ENCODE measurements around the gene CYP3A4. TPM values are rescaled to one million over a fixed set of nuclear protein-coding genes. Genes with fewer than 3 reads are reported as not detected.
"Not testable (repeated sequence)": the region's sequence is repeated elsewhere in the genome, so short reads cannot be mapped to it uniquely, and the experiment has no call there.

Gene CYP3A4
- polyA plus RNA-seq, 4 donors: 10.4 to 310 (median 97.5) TPM

- 83 to 87% (median 85%) methylated on average over 2 of the region's 2 CpGs for WGBS, 3 donors
These were observed 15.0 kb upstream of the CYP3A4 start for GRCh38 chr7:99798972-99799371.

GRCh38 chr7:99795864-99796263, 11.9 kb upstream of the CYP3A4 start:
- 51 to 97% (median 62%) methylated on average over 2 of the region's 2 CpGs for WGBS, 3 donors
- Histone ChIP-seq H3K27ac (ENCODE audit: low read depth in 1 of 3, low read length in 2 of 3) (peak overlapping the region in 1 of 3 donors; percentile 81), H3K4me1 (ENCODE audit: control insufficient read depth in 3 of 3, insufficient read depth in 2 of 3, low read depth in 1 of 3, low read length in 2 of 3) (peaks cover 3 to 32% (median 5%) of the 10 kb centered on the region in 3 donors)
- not testable (repeated sequence) for DNase-seq; H3K36me3 ChIP-seq (ENCODE audit: control insufficient read depth in 3 of 3, insufficient read depth in 2 of 3, low read depth in 1 of 3, low read length in 3 of 3); FAIRE-seq; H3K9me3 ChIP-seq (ENCODE audit: control insufficient read depth in 2 of 2, insufficient read depth in 1 of 2, low read depth in 1 of 2, low read length in 1 of 2); H3K27me3 ChIP-seq (ENCODE audit: control insufficient read depth in 3 of 3, insufficient read depth in 3 of 3, low read length in 3 of 3); H3K4me3 ChIP-seq (ENCODE audit: low read depth in 1 of 3, low read length in 3 of 3)

More at GRCh38 chr7:99798972-99799371, 15.0 kb upstream of the CYP3A4 start:
- FAIRE-seq (no peak), DNase-seq (no peak)
- no peaks in the 10 kb centered on the region for H3K36me3 ChIP-seq (ENCODE audit: control insufficient read depth in 3 of 3, insufficient read depth in 2 of 3, low read depth in 1 of 3, low read length in 3 of 3)
- H3K9me3 ChIP-seq (ENCODE audit: control insufficient read depth in 2 of 2, insufficient read depth in 1 of 2, low read depth in 1 of 2, low read length in 1 of 2): peaks cover 0 to 7% of the 10 kb centered on the region in 2 donors
- H3K4me1 ChIP-seq (ENCODE audit: control insufficient read depth in 3 of 3, insufficient read depth in 2 of 3, low read depth in 1 of 3, low read length in 2 of 3): peaks cover 0 to 12% (median 0%) of the 10 kb centered on the region in 3 donors
- no peak overlapping the region for H3K27ac ChIP-seq (ENCODE audit: low read depth in 1 of 3, low read length in 2 of 3)
- H3K4me3 ChIP-seq (ENCODE audit: low read depth in 1 of 3, low read length in 3 of 3): no peak overlapping the region
- H3K27me3 ChIP-seq (ENCODE audit: control insufficient read depth in 3 of 3, insufficient read depth in 3 of 3, low read length in 3 of 3): no peaks in the 10 kb centered on the region

- FAIRE-seq: no peak
- no peaks in the 10 kb centered on the region for H3K27me3 ChIP-seq (ENCODE audit: control insufficient read depth in 3 of 3, insufficient read depth in 3 of 3, low read length in 3 of 3)
- H3K27ac ChIP-seq (ENCODE audit: low read depth in 1 of 3, low read length in 2 of 3): peak overlapping the region; percentile 50 to 81 (median 75)
- 27 to 60% (median 33%) methylated on average over 12 of the region's 12 CpGs for WGBS, 3 donors
- H3K36me3 ChIP-seq (ENCODE audit: control insufficient read depth in 3 of 3, insufficient read depth in 2 of 3, low read depth in 1 of 3, low read length in 3 of 3): no peaks in the 10 kb centered on the region
- DNase-seq: peak; percentile 65 to 74
- H3K4me3 ChIP-seq (ENCODE audit: low read depth in 1 of 3, low read length in 3 of 3): no peak overlapping the region
- H3K9me3 ChIP-seq (ENCODE audit: control insufficient read depth in 2 of 2, insufficient read depth in 1 of 2, low read depth in 1 of 2, low read length in 1 of 2): no peaks in the 10 kb centered on the region
- peaks cover 5 to 33% (median 9%) of the 10 kb centered on the region in 3 donors for H3K4me1 ChIP-seq (ENCODE audit: control insufficient read depth in 3 of 3, insufficient read depth in 2 of 3, low read depth in 1 of 3, low read length in 2 of 3)
These were observed 10.9 kb upstream of the CYP3A4 start for GRCh38 chr7:99794585-99795502.

- 80 to 90% (median 83%) methylated on average over 5 of the region's 5 CpGs for WGBS, 3 donors
- DNase-seq (no peak), FAIRE-seq (no peak)
- Histone ChIP-seq H3K27ac (ENCODE audit: low read depth in 1 of 3, low read length in 2 of 3) (peak overlapping the region in 2 of 3 donors; percentile 56 to 65), H3K4me3 (ENCODE audit: low read depth in 1 of 3, low read length in 3 of 3) (no peak overlapping the region), H3K9me3 (ENCODE audit: control insufficient read depth in 2 of 2, insufficient read depth in 1 of 2, low read depth in 1 of 2, low read length in 1 of 2) (no peaks in the 10 kb centered on the region), H3K27me3 (ENCODE audit: control insufficient read depth in 3 of 3, insufficient read depth in 3 of 3, low read length in 3 of 3) (no peaks in the 10 kb centered on the region), H3K36me3 (ENCODE audit: control insufficient read depth in 3 of 3, insufficient read depth in 2 of 3, low read depth in 1 of 3, low read length in 3 of 3) (no peaks in the 10 kb centered on the region), H3K4me1 (ENCODE audit: control insufficient read depth in 3 of 3, insufficient read depth in 2 of 3, low read depth in 1 of 3, low read length in 2 of 3) (peaks cover 5 to 40% (median 11%) of the 10 kb centered on the region in 3 donors)
These were observed 9.5 kb upstream of the CYP3A4 start for GRCh38 chr7:99793443-99793842.

- DNase-seq (peak; percentile 53 to 88), FAIRE-seq (no peak)
- Histone ChIP-seq H3K4me1 (ENCODE audit: control insufficient read depth in 3 of 3, insufficient read depth in 2 of 3, low read depth in 1 of 3, low read length in 2 of 3) (peaks cover 5 to 42% (median 11%) of the 10 kb centered on the region in 3 donors), H3K36me3 (ENCODE audit: control insufficient read depth in 3 of 3, insufficient read depth in 2 of 3, low read depth in 1 of 3, low read length in 3 of 3) (no peaks in the 10 kb centered on the region), H3K27ac (ENCODE audit: low read depth in 1 of 3, low read length in 2 of 3) (peak overlapping the region; percentile 51 to 65 (median 56)), H3K4me3 (ENCODE audit: low read depth in 1 of 3, low read length in 3 of 3) (no peak overlapping the region), H3K27me3 (ENCODE audit: control insufficient read depth in 3 of 3, insufficient read depth in 3 of 3, low read length in 3 of 3) (no peaks in the 10 kb centered on the region), H3K9me3 (ENCODE audit: control insufficient read depth in 2 of 2, insufficient read depth in 1 of 2, low read depth in 1 of 2, low read length in 1 of 2) (no peaks in the 10 kb centered on the region)
- WGBS, 3 donors: 8 to 57% (median 36%) methylated on average over 4 of the region's 4 CpGs
These were observed 9.0 kb upstream of the CYP3A4 start for GRCh38 chr7:99792967-99793366.

GRCh38 chr7:99791667-99792369, 7.8 kb upstream of the CYP3A4 start:
- Histone ChIP-seq H3K27ac (ENCODE audit: low read depth in 1 of 3, low read length in 2 of 3) (peak overlapping the region; percentile 3 to 65 (median 58)), H3K9me3 (ENCODE audit: control insufficient read depth in 2 of 2, insufficient read depth in 1 of 2, low read depth in 1 of 2, low read length in 1 of 2) (no peaks in the 10 kb centered on the region), H3K36me3 (ENCODE audit: control insufficient read depth in 3 of 3, insufficient read depth in 2 of 3, low read depth in 1 of 3, low read length in 3 of 3) (no peaks in the 10 kb centered on the region), H3K27me3 (ENCODE audit: control insufficient read depth in 3 of 3, insufficient read depth in 3 of 3, low read length in 3 of 3) (no peaks in the 10 kb centered on the region), H3K4me3 (ENCODE audit: low read depth in 1 of 3, low read length in 3 of 3) (no peak overlapping the region), H3K4me1 (ENCODE audit: control insufficient read depth in 3 of 3, insufficient read depth in 2 of 3, low read depth in 1 of 3, low read length in 2 of 3) (peaks cover 7 to 51% (median 11%) of the 10 kb centered on the region in 3 donors)
- peak; percentile 75 to 88 for DNase-seq
- 12 to 51% (median 36%) methylated on average over 5 of the region's 5 CpGs for WGBS, 3 donors
- no peak for FAIRE-seq

- Histone ChIP-seq H3K9me3 (ENCODE audit: control insufficient read depth in 2 of 2, insufficient read depth in 1 of 2, low read depth in 1 of 2, low read length in 1 of 2) (no peaks in the 10 kb centered on the region), H3K27ac (ENCODE audit: low read depth in 1 of 3, low read length in 2 of 3) (no peak overlapping the region), H3K36me3 (ENCODE audit: control insufficient read depth in 3 of 3, insufficient read depth in 2 of 3, low read depth in 1 of 3, low read length in 3 of 3) (no peaks in the 10 kb centered on the region), H3K4me3 (ENCODE audit: low read depth in 1 of 3, low read length in 3 of 3) (no peak overlapping the region), H3K27me3 (ENCODE audit: control insufficient read depth in 3 of 3, insufficient read depth in 3 of 3, low read length in 3 of 3) (peaks cover 0 to 2% (median 0%) of the 10 kb centered on the region in 3 donors), H3K4me1 (ENCODE audit: control insufficient read depth in 3 of 3, insufficient read depth in 2 of 3, low read depth in 1 of 3, low read length in 2 of 3) (peaks cover 10 to 59% (median 15%) of the 10 kb centered on the region in 3 donors)
- DNase-seq (no peak), FAIRE-seq (no peak)
- 62 to 76% (median 68%) methylated on average over 1 of the region's 1 CpG for WGBS, 3 donors
These were observed 7.0 kb upstream of the CYP3A4 start for GRCh38 chr7:99791021-99791420.

- no peaks in the 10 kb centered on the region for H3K9me3 ChIP-seq (ENCODE audit: control insufficient read depth in 2 of 2, insufficient read depth in 1 of 2, low read depth in 1 of 2, low read length in 1 of 2)
- no peak overlapping the region for H3K4me3 ChIP-seq (ENCODE audit: low read depth in 1 of 3, low read length in 3 of 3)
- no peaks in the 10 kb centered on the region for H3K36me3 ChIP-seq (ENCODE audit: control insufficient read depth in 3 of 3, insufficient read depth in 2 of 3, low read depth in 1 of 3, low read length in 3 of 3)
- H3K27ac ChIP-seq (ENCODE audit: low read depth in 1 of 3, low read length in 2 of 3): no peak overlapping the region
- H3K4me1 ChIP-seq (ENCODE audit: control insufficient read depth in 3 of 3, insufficient read depth in 2 of 3, low read depth in 1 of 3, low read length in 2 of 3): peaks cover 11 to 65% (median 17%) of the 10 kb centered on the region in 3 donors
- DNase-seq (no peak), FAIRE-seq (no peak)
- peaks cover 0 to 3% (median 0%) of the 10 kb centered on the region in 3 donors for H3K27me3 ChIP-seq (ENCODE audit: control insufficient read depth in 3 of 3, insufficient read depth in 3 of 3, low read length in 3 of 3)
- 87 to 90% (median 88%) methylated on average over 3 of the region's 3 CpGs for WGBS, 3 donors
These were observed 6.4 kb upstream of the CYP3A4 start for GRCh38 chr7:99790407-99790806.
